ENCODE data around the gene HMG20A. TPM values are rescaled to one million over a fixed set of nuclear protein-coding genes. Genes with fewer than 3 reads are reported as not detected.

Gene HMG20A
- total RNA-seq, 4 donors from 2014 or later, result 39.6 to 65.1 (median 49.7) TPM

DNA sequence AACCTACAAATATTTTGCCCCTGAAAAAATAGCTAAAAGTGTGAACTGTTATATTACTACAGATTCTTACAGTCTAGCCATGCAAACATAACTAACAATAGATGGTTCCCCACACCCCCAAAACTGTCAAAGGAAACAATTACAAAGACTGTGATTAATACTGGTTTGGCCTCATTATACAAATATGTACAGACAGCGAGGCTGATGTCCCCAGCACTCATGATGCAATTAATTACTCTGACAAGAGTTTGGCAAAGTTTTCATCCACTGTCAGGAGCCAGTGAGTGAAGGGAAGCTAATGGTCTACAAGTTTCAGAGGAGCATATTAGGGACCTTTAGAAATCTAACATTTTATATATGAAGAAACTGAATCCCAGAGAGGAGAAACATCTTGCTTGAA lies 61.0 kb downstream of the HMG20A start:
- Histone ChIP-seq H3K27me3 (no peaks in the 10 kb centered on the region), H3K36me3 (peaks cover 0 to 68% (median 0%) of the 10 kb centered on the region in 3 donors), H3K4me1 (peaks cover 0 to 31% (median 4%) of the 10 kb centered on the region in 4 donors), H3K27ac (no peak overlapping the region), H3K9me3 (no peaks in the 10 kb centered on the region), H3K4me3 (no peak overlapping the region)
- TF ChIP-seq CTCF (IDR thresholded peaks at IDR 0.05) (no peak), EP300 (IDR thresholded peaks at IDR 0.05) (no peak), POLR2A (IDR thresholded peaks at IDR 0.05) (no peak)
- WGBS, 2 donors, result 25 to 33% methylated on average over 1 of the region's 1 CpG
- DNase-seq (ENCODE audit: low spot score in 2 of 2), result no peak

- Histone ChIP-seq H3K4me1 (peaks cover 0 to 40% (median 4%) of the 10 kb centered on the region in 4 donors), H3K36me3 (peaks cover 0 to 68% (median 0%) of the 10 kb centered on the region in 3 donors), H3K27me3 (no peaks in the 10 kb centered on the region), H3K27ac (no peak overlapping the region), H3K4me3 (no peak overlapping the region), H3K9me3 (no peaks in the 10 kb centered on the region)
- no peak for TF ChIP-seq POLR2A (IDR thresholded peaks at IDR 0.05)
- no peak for TF ChIP-seq EP300 (IDR thresholded peaks at IDR 0.05)
- TF ChIP-seq CTCF (IDR thresholded peaks at IDR 0.05), result no peak
- WGBS, 2 donors, result 50 to 62% methylated on average over 2 of the region's 2 CpGs
- no peak for DNase-seq (ENCODE audit: low spot score in 2 of 2)
Measured at GRCh38 chr15:77482570-77482969, 61.9 kb downstream of the HMG20A start.

GRCh38 chr15:77483425-77484140 lies 62.9 kb downstream of the HMG20A start:
- TF ChIP-seq POLR2A (IDR thresholded peaks at IDR 0.05), result no peak
- TF ChIP-seq CTCF (IDR thresholded peaks at IDR 0.05), result no peak
- TF ChIP-seq EP300 (IDR thresholded peaks at IDR 0.05), result no peak
- WGBS, 2 donors, result 16 to 33% methylated on average over 1 of the region's 1 CpG
- Histone ChIP-seq H3K4me1 (peaks cover 0 to 43% (median 4%) of the 10 kb centered on the region in 4 donors), H3K36me3 (peaks cover 0 to 58% (median 0%) of the 10 kb centered on the region in 3 donors), H3K27ac (no peak overlapping the region), H3K4me3 (no peak overlapping the region), H3K27me3 (no peaks in the 10 kb centered on the region), H3K9me3 (no peaks in the 10 kb centered on the region)
- DNase-seq (ENCODE audit: low spot score in 2 of 2), result no peak

DNA sequence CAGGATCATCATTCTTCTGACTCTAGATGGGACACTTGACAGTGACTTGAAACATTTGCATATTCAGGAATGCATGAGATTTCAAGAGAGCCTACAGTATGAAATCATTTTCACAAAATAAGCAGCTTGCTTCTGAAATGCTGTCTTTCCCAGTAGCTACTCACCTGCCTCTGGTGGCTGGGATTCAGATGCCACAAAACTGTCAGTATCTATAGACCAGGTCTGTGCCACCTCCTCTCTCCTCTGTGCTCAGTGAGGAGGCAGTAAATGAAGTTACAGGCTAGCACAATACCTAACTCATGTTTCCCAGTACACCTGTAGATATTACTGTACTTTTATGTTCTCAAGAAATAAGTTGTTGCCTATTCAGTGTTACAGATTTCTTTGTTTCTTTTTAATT lies 64.3 kb downstream of the HMG20A start:
- Histone ChIP-seq H3K9me3 (no peaks in the 10 kb centered on the region), H3K4me3 (no peak overlapping the region), H3K36me3 (peaks cover 0 to 46% (median 0%) of the 10 kb centered on the region in 3 donors), H3K27me3 (no peaks in the 10 kb centered on the region), H3K4me1 (peaks cover 0 to 43% (median 4%) of the 10 kb centered on the region in 4 donors), H3K27ac (no peak overlapping the region)
- TF ChIP-seq EP300 (IDR thresholded peaks at IDR 0.05), result no peak
- no peak for TF ChIP-seq POLR2A (IDR thresholded peaks at IDR 0.05)
- no peak for DNase-seq (ENCODE audit: low spot score in 2 of 2)

- H3K4me1 ChIP-seq, result peaks cover 0 to 36% (median 0%) of the 10 kb centered on the region in 4 donors
- peak overlapping the region in 1 of 4 donors; percentile 48 for H3K27ac ChIP-seq
- H3K36me3 ChIP-seq, result peaks cover 0 to 35% (median 0%) of the 10 kb centered on the region in 3 donors
- no peaks in the 10 kb centered on the region for H3K27me3 ChIP-seq
- 54 to 64% methylated on average over 7 of the region's 7 CpGs for WGBS, 2 donors
- no peak for DNase-seq (ENCODE audit: low spot score in 2 of 2)
- no peak overlapping the region for H3K4me3 ChIP-seq
- TF ChIP-seq POLR2A (IDR thresholded peaks at IDR 0.05) (no peak), CTCF (IDR thresholded peaks at IDR 0.05) (no peak), EP300 (IDR thresholded peaks at IDR 0.05) (no peak)
- no peaks in the 10 kb centered on the region for H3K9me3 ChIP-seq
Measured at GRCh38 chr15:77486542-77487468, 66.1 kb downstream of the HMG20A start.
